HUES48 (cell line): ENCODE data around the gene GPLD1.

Experiments
- H3K27ac ChIP-seq: one replicate; pipeline ENCODE4 v1.7.0; 2013; ENCODE audit warnings: low read depth, low read length, inconsistent platforms
- H3K27me3 ChIP-seq: 2 replicates; pipeline ENCODE4 v1.6.1; 2013; ENCODE audit warnings: mild to moderate bottlenecking, low read length; ENCODE audit not compliant: control insufficient read depth, insufficient read depth
- H3K36me3 ChIP-seq: 2 replicates; pipeline ENCODE4 v1.6.1; 2013; ENCODE audit warnings: low read length; ENCODE audit not compliant: control insufficient read depth, insufficient read depth
- H3K4me1 ChIP-seq: 2 replicates; pipeline ENCODE4 v1.6.1; 2013; ENCODE audit warnings: mild to moderate bottlenecking, low read length; ENCODE audit not compliant: control insufficient read depth, insufficient read depth
- H3K4me3 ChIP-seq: 2 replicates; pipeline ENCODE4 v1.5.1; 2013; ENCODE audit warnings: mild to moderate bottlenecking, low read depth, low read length
- H3K9ac ChIP-seq: 2 replicates; pipeline ENCODE4 v1.6.1; 2013; ENCODE audit warnings: mild to moderate bottlenecking, low read depth, low read length, moderate library complexity
- H3K9me3 ChIP-seq: 2 replicates; pipeline ENCODE4 v1.6.1; 2013; ENCODE audit warnings: low read length; ENCODE audit not compliant: control insufficient read depth, insufficient read depth

GPLD1 gene

DNA sequence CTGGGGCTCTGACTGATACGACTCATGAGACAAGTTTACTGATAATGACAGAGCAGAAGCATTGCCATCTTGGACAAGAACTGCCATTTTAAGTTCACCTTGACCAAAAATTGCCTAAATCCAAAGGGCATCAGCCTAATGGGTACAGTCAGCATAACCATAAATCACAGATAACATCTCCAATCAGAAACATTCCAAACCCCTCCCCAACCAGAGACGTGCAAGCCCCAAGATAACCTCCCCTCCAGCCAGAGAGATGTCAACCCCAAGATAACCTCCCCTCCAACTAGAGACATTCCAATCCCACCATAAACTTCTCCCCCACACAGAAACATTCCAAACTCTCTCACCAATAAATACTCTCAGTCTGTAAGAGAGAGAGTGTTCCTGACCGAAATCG is 10.5 kb downstream of the GPLD1 start:
- H3K27ac ChIP-seq, result no peak overlapping the region
- 0 out of 2 replicates have a peak, but pooled peaks cover 3% of the 10 kb centered on the region for H3K36me3 ChIP-seq
- H3K9me3 ChIP-seq, result peaks cover 9% of the 10 kb centered on the region; the same call in 1 of the 2 replicates
- H3K4me3 ChIP-seq, result no peak overlapping the region
- H3K9ac ChIP-seq, result no peak overlapping the region
- H3K4me1 ChIP-seq, result no peaks in the 10 kb centered on the region
- no peaks in the 10 kb centered on the region for H3K27me3 ChIP-seq

DNA sequence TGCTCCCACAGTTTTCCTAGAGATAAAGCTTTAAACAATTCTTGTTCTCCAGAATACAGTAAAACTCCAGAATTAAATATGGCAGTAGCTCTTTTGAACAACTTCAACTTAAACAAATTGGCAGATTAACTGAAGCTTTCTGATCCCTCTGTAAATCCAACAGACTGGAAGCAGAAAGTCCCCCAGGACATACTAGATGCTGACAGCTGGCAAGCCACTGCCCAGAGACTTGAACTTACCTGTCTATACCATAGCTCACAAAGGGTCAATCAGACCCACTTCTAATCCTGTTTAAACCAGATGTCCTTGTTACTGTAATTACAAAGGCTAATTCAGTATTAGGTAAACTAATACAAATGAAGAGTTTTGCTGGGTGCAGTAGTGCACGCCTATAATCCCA is 12.3 kb downstream of the GPLD1 start:
- Histone ChIP-seq H3K27ac (no peak overlapping the region), H3K9me3 (peaks cover 9% of the 10 kb centered on the region; the same call in 1 of the 2 replicates), H3K9ac (no peak overlapping the region), H3K27me3 (no peaks in the 10 kb centered on the region), H3K36me3 (0 out of 2 replicates have a peak, but pooled peaks cover 3% of the 10 kb centered on the region), H3K4me3 (no peak overlapping the region), H3K4me1 (no peaks in the 10 kb centered on the region)

DNA sequence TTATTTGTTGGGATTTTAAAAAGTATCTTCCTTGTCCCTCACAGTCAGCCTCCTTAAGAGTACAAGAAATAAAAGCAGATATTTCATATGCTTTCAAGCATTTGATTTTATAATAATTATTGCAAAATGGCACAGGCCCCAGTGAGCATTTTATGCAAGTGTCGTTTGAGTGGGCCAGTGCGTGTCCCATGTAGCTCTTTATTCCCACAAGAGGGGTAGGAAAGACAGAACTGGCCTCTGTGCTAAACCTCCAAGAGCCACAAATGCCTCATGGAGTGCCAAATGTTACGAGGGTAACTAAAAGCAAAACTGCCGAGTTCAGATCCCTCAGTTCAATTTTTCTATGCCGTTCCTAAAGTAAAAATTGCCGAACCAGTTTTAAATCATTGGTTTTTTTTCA is 12.7 kb downstream of the GPLD1 start:
- Histone ChIP-seq H3K4me3 (no peak overlapping the region), H3K36me3 (0 out of 2 replicates have a peak, but pooled peaks cover 3% of the 10 kb centered on the region), H3K9ac (no peak overlapping the region), H3K27ac (no peak overlapping the region), H3K4me1 (no peaks in the 10 kb centered on the region), H3K27me3 (no peaks in the 10 kb centered on the region), H3K9me3 (peaks cover 9% of the 10 kb centered on the region; the same call in 1 of the 2 replicates)

DNA sequence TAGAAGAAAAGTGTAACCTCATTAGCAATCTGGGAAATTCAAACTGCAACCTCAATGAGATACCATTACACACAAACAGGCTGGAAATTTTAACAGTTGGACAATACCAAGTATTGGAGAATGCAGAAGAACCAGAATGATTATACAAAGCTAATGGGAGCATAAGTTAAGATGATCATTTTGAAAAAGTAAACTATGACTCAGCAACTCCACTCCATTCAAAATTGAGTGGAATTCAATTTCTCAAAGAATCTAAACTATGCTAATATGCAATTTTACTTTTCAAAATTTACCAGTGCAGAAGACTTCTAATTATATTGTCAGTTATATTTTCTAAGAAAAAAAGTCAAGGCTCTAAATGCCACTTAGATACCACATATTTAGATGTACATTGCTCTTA is 17.2 kb downstream of the GPLD1 start:
- Histone ChIP-seq H3K27me3 (no peaks in the 10 kb centered on the region), H3K4me3 (no peak overlapping the region), H3K27ac (no peak overlapping the region), H3K4me1 (no peaks in the 10 kb centered on the region), H3K36me3 (0 out of 2 replicates have a peak, but pooled peaks cover 3% of the 10 kb centered on the region), H3K9me3 (no peaks in the 10 kb centered on the region), H3K9ac (no peak overlapping the region)

DNA sequence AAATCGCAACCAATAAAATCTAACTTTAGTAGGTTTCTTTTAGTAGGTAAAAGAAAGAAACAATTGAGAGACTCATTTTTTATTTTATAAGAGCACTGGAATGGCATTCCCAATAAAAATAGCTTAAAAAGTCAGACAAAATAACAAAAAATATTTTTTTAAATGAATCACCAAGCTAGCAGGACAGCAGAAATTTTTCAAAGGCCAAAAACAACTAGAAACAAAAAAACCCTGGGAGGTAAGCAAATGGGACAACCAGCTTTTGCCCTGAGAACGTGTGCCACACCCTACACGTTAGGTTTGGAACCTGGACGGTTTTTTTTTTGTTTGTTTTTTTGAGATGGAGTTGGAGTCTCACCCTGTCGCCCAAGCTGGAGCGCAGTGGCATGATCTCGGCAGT is 19.6 kb downstream of the GPLD1 start:
- H3K4me1 ChIP-seq, result no peaks in the 10 kb centered on the region
- no peaks in the 10 kb centered on the region for H3K9me3 ChIP-seq
- H3K36me3 ChIP-seq, result 0 out of 2 replicates have a peak, but pooled peaks cover 3% of the 10 kb centered on the region

DNA sequence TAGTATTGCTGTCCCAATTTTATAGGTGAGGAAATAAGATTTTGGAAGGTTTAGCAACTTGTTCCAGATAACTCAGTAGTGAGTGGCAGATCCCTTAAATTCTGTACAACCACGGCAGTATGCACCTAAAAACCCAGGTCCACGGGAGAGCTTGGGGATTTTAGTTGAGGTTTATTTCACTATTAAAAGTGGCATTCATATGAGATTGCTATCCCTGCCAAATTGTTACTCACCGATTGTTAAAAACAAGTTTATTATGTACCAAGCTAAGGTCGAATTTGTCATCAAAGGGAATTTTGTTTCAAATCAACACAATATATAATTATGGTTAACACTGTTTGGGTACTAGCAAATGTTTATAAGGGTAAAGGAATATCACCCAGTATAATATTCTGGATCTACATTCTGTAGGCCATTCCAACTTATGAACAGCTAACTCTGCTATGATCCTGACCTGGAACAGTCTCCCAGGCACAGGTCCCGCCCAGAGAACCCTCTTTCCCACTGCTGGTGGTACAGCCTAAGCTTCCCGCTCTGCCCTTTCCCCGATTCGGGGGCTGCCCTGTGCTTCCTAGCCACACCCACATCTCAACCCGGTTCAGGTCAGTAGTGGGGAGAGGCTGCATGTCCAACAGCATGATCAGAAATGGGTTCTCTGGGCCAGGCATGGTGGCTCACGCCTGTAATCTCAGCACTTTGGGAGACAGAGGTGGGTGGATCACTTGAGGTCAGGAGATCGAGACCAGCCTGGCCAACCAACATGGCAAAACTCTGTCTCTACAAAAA is 24.9 kb downstream of the GPLD1 start:
- no peak overlapping the region for H3K9ac ChIP-seq
- H3K4me1 ChIP-seq, result no peaks in the 10 kb centered on the region
- H3K27me3 ChIP-seq, result no peaks in the 10 kb centered on the region
- no peak overlapping the region for H3K27ac ChIP-seq
- no peaks in the 10 kb centered on the region for H3K36me3 ChIP-seq
- H3K4me3 ChIP-seq, result no peak overlapping the region
- H3K9me3 ChIP-seq, result no peaks in the 10 kb centered on the region

More for the DNA sequence above, 19.6 kb downstream of the GPLD1 start:
- Histone ChIP-seq H3K9ac (no peak overlapping the region), H3K4me3 (no peak overlapping the region), H3K27me3 (no peaks in the 10 kb centered on the region), H3K27ac (no peak overlapping the region)

DNA sequence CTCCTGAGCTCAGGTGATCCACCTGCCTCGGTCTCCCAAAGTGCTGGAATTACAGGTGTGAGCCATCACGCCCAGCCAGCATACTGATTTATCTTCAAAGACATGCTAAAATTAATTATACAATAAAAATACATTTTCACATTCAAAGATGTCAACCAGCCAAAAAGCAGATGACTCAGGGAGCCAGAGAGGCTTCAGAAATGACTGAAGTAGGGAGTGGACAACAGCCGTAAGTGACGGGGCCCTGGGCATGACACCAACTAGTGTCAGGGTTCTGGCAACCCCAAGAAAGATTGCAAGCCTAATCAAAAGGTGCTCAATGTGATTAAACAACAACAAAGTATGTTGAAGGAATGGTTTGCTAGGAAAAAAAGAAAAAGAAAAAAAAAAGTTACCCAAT is 28.4 kb downstream of the GPLD1 start:
- H3K27me3 ChIP-seq, result no peaks in the 10 kb centered on the region
- H3K9ac ChIP-seq, result no peak overlapping the region
- H3K27ac ChIP-seq, result no peak overlapping the region
- H3K36me3 ChIP-seq, result no peaks in the 10 kb centered on the region
- no peaks in the 10 kb centered on the region for H3K9me3 ChIP-seq
- H3K4me3 ChIP-seq, result no peak overlapping the region
- no peaks in the 10 kb centered on the region for H3K4me1 ChIP-seq

DNA sequence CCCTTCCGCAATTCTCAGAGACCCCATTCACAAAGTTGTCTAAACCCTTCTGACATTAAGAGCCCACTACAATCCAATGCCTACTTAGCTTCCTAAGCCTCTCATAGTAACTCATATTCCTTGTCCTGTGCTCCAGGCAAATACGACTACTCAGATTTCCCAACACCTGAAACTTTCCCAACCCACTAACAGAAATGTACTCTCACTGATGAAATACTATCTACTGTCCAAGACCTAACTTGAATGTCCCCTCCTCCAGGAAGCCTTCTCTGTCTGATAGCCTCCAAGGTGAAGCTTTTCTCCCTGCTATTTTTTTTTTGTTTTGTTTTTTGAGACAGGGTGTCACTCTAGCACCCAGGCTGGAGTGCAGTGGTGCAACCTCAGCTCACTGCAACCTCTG is 30.4 kb downstream of the GPLD1 start:
- no peaks in the 10 kb centered on the region for H3K27me3 ChIP-seq
- 0 out of 2 replicates have a peak, but pooled peaks cover 2% of the 10 kb centered on the region for H3K4me1 ChIP-seq
- H3K36me3 ChIP-seq, result no peaks in the 10 kb centered on the region
- H3K27ac ChIP-seq, result no peak overlapping the region
- H3K9me3 ChIP-seq, result no peaks in the 10 kb centered on the region
- H3K9ac ChIP-seq, result no peak overlapping the region
- no peak overlapping the region for H3K4me3 ChIP-seq

DNA sequence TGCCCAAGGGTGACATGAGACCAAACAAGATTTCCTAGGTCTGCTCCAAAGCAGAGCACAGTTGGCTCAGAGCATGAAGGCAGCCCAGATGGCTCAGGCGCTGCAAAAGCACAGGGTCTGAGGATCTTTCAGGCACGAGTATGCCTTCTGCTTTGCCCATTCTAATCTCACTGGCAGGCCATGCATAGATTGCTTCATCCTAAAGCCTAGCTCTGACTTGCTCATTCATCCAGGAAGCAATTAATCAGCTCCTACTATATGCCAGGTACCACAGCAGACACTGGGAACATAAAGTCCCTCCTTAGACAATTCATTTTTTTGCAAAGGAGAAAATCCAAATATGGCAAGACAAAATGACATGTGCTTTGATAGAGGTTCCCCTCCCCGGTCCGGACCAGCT is 31.2 kb downstream of the GPLD1 start:
- H3K4me1 ChIP-seq, result 0 out of 2 replicates have a peak, but pooled peaks cover 2% of the 10 kb centered on the region
- H3K27ac ChIP-seq, result no peak overlapping the region
- H3K27me3 ChIP-seq, result no peaks in the 10 kb centered on the region
- H3K9me3 ChIP-seq, result no peaks in the 10 kb centered on the region
- H3K9ac ChIP-seq, result no peak overlapping the region
- H3K36me3 ChIP-seq, result no peaks in the 10 kb centered on the region
- H3K4me3 ChIP-seq, result no peak overlapping the region

DNA sequence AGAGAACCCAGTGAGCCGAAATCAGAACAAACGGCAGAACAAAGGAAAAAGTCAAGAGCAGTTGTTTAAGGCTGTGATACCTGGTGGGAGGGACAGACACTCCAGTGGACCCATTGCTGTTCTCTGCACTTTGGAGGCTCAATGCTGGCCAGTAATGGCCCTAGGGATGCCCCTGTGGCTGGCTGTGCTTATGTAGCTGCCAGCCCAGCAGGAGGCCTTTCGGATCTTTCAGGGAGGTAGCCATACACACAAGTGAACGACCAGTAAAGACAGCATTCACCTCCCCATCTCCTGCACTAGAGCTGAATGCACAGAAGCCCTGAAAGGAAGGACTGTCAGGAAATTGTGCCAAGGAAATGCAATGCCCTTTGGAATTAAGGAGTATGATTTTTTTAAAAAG is 34.3 kb downstream of the GPLD1 start:
- Histone ChIP-seq H3K27me3 (no peaks in the 10 kb centered on the region), H3K4me1 (0 out of 2 replicates have a peak, but pooled peaks cover 2% of the 10 kb centered on the region), H3K4me3 (no peak overlapping the region), H3K9ac (no peak overlapping the region), H3K9me3 (no peaks in the 10 kb centered on the region), H3K27ac (no peak overlapping the region), H3K36me3 (no peaks in the 10 kb centered on the region)

DNA sequence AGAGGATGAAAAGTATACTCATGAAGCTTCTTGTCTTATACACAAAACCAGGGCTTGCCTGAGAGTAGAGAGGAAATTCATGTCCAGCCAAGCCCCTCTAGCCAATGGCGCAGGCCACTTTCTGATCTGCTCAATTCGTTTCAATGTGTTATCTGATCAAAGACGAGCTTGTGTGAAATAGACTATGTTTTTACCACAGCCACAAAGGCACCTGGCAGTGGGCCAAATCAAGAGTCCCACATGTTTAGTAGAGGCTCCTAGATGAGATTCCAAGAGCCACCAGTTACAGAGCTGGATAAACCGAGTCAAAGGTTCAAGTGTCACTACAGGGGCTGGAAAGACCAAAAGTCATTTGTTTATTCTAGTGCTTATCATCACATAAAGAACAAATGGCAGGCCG is 34.9 kb downstream of the GPLD1 start:
- Histone ChIP-seq H3K9me3 (no peaks in the 10 kb centered on the region), H3K4me1 (0 out of 2 replicates have a peak, but pooled peaks cover 2% of the 10 kb centered on the region), H3K27me3 (no peaks in the 10 kb centered on the region), H3K27ac (no peak overlapping the region), H3K4me3 (no peak overlapping the region), H3K36me3 (no peaks in the 10 kb centered on the region), H3K9ac (no peak overlapping the region)
